HG02981 (cell line): ENCODE data around the gene TNFRSF14.

ENCODE experiments used
- ATAC-seq: cut with Tn5 transposase; IDR thresholded peaks from one replicate; pipeline ENCODE4 v1.9.1; 2021; ENCODE audit warnings: mild to moderate bottlenecking, moderate library complexity; ENCODE audit not compliant: unreplicated experiment

Gene TNFRSF14

DNA sequence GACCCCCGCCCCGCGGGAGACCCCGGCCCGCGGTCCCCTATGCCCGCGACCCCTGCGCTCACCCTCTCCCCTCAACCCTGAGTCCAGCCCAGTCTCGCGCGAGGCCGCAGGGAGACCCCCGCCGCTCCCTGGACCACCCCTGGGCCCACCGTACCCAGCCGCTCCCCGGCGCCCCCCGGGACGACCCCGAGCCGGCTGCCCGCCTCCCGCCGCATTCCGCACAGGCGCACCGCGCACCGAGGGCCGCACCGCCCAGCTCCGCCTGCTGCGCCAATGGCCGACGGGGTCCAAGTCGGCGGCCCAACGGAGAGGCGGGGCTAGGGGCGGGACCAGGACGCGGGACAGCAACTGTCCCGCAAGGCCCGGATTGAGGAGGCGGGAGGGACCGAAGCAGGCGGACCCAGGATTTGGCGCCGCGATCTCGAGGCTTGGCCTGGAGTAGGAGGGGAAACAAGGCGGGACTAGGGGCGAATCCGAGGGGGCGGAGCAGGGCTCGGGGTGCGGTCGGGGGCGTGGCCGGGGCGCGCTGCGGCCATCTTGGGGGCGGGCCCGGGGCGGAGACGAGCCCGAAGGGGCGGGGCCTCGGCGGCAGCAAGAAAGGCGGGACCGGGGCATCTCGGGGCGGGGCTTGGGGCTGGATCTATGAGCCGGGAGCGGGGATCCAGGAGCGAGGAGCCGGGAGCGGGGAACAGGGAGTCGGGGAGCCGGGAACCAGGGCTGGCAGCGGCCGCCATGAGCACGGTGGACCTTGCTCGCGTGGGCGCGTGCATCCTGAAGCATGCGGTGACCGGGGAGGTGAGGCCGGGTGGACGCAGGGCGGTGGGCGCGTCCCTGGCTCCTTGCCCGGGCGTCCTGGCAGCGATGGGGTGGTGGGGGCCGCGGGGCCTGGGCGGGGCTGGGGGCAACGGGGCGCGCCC is 30.2 kb downstream of the TNFRSF14 start, which contains the start of gene PRXL2B:
Gene PRXL2B, plus strand, starts transcription at position 624 of the 917 bp plus-strand sequence. Its CDS starts 109 bp downstream, at position 733.
- peak; percentile 55 for ATAC-seq

DNA sequence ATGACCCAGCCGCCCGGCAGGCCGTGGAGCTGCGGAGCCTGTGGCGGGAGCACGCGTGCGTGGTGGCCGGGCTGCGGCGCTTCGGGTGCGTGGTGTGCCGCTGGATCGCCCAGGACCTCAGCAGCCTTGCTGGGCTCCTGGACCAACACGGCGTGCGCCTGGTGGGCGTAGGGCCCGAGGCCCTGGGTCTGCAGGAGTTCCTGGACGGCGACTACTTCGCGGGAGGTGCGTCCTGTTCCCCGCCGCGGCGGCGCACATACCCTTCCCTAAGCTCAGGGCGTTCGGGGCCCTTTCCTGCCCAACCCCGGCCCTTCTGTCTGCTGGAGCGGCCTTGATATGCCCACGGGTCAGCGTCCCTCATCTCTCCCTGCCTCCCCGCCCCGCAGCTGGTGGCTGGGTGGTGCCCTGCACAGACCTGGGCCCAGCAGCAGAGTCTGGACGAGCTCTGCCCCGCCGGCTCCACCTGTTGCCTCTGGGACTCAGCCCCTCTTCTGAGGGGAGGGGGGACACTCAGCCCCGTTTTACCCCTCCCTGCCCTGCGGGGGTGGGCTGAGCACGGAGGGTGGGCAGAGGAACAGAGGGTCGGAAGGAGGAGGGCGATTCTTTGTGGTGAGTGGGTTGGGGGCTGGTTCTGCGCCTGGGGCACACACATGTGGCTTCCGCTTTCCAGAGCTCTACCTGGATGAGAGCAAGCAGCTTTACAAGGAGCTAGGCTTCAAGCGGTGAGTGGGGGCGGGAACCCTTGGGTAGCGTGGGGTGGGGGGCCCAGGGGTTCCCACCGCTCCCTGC is 31.1 kb downstream of the TNFRSF14 start:
- no peak for ATAC-seq

DNA sequence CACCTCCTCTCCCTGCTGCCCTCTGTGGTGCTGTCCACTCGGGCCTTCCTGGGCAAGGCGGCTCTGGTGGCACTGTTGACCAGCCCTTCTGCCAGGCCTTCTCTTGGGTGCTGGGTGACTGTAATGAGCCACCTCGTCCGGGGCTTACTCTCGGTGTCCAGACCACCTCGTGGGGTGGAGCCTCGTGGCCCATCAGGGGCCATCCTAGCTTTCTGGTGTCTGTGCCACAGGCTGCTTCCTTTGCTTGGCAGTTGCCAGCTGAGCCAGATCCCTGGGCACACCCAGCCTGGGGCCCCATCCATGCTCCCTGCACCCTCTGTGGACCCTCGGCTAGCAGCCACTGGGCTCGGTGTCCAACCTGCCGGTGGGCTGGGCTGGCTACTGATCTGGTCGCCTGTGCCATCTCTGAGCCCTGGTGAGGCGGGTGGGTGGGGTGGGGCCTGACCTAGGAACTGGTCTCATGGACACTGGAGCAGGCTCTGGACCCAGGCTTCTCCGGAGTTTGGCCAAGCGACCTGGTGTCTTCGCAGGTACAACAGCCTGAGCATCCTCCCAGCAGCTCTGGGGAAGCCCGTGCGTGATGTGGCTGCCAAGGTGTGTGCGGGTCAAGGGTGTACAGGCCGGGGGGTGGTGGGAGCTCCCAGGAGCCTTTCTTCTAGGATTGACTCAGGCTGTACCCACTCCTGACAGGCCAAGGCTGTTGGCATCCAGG is 31.8 kb downstream of the TNFRSF14 start:
- ATAC-seq, result no peak

DNA sequence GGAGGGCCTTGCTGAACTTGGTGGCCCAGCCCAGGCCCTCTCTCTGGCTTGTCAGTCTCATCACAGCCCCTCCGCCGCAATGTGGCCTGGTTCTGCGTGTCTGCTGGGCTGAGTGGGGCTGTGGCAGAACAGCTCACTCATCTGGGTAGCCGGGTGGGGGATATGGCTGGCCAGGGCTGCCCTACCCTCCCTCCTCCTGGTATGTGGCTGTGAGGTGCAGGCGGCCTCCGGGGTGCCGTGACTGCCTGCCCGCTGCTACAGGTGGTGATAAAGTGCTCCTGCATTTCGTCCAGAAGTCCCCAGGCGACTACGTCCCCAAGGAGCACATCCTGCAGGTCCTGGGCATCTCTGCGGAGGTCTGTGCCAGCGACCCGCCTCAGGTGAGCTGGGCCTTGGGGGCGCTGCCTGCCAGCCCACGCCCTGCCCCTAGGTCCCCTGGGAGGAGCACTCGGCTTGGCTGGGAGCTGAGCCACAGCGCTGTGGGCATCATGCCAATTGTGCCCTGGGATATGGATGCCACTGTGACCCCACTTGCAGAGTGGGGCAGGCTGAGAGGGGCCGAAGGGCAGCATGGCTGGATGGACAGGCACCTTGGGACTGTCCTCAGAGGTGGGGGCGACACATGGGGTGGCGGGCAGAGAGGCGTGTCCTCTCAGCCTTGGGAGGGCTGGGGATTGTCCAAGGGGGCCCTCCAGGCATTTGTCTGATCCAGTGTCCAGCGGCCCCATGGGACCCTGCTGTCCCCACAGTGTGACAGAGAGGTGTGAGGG is 32.7 kb downstream of the TNFRSF14 start:
- no peak for ATAC-seq

DNA sequence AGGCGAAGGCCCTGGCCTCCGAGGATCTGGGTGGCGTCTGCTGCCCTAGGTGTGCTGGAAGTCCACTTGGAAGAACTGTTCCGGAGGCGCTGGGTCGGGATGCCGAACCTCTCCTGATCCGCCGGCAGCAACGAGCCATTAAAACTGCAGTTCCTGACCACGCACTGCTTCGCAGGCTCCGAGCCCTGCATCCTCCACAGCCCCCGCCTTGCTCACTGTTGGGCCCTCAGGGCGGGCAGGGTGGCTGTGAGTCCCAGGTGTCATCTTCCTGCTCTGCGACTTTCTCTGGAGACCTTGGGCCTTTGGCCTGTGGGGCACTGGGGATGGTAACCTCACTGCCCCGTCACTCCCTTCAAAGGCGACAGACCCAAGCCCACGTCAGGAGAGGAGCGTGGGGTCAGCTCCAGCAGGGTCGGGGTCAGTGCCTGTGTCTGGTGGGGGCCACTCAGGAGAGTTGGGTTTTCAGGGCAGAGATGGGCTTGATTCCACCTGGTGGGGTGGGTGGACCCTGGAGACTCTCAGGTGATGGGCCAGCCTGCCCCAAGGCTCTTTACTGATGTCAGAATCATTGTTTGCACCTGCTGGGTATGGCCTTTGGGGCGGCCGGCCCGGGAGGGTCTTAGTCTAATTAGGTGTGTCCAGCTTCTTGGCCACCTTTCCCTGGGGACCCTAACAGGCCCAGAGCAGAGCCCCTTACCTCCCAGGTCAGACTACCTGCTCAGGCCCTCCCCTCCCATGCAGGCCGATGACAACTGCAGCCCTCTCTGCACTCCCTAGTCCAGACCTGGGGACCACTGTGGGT is 33.5 kb downstream of the TNFRSF14 start:
- no peak for ATAC-seq

DNA sequence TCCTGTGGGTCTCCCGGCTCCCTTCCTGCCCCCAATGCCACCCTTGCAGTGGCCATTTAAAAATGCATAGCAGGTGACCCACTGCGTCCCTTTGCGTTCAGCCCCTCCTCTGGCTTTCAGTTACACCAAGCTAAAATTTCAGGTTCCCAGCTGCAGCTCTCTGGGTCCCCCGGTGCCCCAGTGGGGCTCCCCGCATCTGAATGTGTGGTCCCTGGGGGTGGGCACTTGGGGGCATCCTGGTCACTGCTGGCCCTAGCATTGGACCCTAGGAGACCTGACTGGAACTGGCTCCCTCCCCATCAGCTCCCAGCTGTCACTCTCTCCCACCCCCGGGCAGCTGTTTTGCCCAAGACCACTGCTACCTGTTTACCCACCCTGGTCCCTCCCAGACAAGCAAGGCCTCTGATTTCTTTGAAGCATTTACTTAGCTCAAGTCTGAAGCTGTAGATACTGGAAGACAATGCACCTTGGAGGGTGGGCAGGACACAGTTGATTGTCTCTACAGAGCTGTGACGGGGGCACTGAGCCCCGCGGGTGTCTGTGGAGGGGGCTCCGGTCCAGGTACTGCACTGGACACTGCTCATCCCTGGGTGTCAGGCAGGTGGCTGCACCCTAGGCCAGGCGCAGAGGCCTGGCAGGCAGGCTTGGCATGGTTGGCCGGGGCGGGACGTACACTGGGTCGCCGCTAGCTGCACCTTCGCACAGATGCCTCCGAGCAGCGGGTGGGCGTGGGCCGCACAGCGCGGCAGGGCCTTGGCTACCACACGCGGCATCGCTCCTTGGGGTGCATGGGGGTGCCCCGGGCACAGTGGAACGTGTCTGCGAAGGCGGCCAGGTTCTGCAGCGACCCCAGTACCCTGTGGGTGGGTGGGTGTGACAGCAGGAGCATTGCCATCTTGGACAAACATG is 34.3 kb downstream of the TNFRSF14 start:
- no peak for ATAC-seq

DNA sequence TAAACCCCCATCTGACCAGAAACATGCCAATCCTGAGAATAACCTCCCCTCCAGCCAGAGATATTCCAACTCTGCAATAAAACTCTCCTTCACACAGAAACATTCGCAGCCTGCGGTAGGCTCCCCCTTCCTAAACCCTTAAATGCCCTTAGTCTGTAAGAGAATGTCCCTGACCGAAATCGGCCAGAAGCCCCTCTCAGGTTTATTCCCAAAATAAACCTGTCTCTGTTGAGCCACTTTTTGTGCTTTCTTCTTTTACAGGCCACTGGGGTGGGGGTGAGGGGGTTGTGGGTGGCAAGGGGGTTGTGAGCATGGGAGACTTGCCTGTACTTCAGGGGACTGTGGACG is 35.0 kb downstream of the TNFRSF14 start:
- no peak for ATAC-seq

DNA sequence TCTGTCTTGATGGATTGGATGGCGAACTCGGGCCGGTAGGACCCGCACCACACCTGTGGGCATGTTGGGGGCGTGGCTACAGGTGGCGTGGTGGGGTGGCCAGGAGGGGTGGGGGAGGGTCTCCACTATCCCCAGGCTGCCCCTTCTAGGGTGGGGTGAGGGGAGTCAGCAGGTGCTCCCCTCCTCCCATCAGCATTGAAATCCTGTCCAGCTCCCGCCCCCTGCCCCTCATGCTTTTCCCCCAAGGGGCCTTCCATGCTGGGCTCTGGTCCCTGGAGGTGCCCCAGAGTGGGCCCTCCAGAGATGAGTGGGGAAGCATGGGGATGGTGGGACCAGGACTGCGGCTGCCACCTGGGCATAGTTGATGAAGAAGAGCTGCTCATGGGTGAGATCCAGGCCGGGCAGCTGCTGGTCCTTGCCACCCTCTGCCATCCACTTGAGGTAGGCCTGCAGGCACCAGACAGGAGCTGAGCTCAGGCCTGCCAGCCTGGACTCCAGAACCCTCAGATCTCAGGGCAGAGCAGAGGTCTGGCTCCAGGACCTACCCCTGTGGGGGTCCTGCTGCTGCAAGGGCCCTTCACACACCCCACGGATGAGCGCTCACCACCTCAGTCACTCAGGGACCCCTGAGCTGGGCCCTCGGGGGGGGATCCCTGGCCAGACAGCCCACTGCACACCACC is 35.5 kb downstream of the TNFRSF14 start:
- no peak for ATAC-seq

DNA sequence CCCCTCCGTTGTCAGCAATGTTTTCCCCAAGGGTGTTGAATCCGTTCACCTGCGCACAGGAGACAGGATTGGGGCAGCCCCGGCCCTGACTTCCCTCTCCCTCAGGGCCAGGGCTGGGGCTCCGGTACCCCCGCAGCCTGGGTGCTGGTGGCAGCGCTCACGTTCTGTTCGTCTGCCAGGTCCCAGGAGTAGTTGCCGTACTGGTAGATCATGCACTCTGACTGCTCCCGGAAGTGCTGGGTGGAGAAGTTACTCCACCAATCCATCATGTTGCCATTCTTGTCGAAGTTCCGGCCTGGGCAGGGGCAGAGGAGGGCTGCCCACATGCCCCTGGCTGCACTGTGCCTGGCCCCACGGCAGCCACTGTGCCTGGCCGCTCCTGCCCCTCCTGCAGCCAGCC is 36.5 kb downstream of the TNFRSF14 start:
- ATAC-seq, result no peak

DNA sequence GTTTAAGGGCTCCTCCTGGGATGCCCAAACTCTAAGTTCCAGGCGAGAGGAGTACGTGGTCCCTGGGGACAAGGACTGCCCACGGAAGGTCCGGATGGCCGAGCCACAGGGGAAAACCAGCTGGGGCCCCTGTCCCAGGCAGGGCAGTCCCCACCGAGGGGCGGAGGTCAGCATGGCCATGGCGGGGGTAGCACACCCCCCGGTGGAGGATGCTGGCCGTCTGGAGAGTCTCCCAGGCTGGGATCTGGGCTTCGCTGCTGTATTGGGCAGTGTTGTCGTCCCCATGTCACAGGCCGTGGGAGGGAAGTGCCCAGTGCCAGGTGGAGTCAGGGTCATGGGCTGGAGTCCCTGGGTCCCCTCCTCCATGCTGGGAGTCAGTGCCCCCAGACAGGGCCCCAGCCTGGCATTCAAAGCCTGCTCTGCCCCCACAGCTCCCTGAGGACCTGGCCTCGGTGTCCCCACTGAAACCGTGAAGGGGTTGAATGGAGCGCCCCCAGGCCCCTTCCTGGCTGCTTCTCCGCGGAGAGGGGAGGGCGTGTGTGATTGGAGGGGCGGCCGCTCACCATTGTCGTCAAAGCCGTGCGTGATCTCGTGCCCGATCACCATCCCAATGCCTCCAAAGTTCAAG is 37.2 kb downstream of the TNFRSF14 start:
- no peak for ATAC-seq

DNA sequence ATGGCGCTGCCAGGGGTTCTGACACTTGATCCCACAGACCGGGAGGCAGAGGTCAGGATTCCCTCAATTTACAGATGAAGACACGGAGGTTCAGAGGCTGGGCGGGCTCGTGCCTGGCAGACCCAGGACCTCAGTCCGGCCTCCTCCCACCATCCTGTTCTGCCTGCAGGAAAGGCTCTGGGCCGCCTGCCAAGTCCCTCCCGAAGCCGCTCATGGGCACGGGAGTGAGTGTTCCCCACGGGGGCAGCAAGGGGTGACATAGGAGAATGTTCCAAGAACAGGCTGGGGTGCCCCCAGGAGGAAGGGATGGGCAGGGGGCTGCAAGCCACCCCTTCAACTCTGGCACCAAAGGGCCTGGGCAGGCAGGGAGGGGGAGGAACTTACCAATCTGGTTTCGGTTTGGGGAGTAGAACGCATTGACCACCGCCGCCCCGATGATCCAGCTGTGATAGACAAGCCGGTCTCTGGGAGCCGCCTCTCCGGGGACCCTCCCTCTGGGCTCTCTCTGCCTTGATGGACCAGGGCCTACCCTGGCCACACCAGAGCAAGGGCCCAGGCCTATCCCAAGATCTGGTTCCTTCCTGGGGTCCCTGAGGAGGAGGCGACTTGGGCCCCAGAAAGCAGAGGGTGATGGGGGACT is 38.0 kb downstream of the TNFRSF14 start:
- no peak for ATAC-seq

DNA sequence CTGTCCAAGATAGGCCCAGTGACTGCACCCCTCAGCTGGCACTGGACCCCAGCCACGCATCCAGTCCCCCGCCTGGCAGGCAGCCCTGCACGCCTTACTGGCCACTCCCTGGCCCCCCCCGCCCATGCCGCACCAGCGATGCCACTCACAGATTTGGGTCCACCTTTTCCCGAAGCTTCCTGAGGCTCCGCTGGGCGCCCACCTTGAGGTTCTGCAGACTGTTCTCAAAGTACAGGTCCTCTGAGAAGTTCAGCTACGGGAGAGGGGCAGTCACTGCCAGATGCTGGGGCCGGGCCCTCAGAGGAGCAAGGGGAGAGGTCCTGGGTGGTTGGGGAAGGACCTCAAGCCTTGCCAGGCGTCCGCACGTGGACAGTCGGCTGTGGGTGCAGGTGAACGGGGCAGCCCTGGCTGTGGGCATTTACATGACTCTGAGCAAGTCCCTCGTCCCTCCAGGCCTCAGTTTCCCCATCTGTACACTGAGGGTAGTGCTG is 38.5 kb downstream of the TNFRSF14 start:
- ATAC-seq, result no peak

DNA sequence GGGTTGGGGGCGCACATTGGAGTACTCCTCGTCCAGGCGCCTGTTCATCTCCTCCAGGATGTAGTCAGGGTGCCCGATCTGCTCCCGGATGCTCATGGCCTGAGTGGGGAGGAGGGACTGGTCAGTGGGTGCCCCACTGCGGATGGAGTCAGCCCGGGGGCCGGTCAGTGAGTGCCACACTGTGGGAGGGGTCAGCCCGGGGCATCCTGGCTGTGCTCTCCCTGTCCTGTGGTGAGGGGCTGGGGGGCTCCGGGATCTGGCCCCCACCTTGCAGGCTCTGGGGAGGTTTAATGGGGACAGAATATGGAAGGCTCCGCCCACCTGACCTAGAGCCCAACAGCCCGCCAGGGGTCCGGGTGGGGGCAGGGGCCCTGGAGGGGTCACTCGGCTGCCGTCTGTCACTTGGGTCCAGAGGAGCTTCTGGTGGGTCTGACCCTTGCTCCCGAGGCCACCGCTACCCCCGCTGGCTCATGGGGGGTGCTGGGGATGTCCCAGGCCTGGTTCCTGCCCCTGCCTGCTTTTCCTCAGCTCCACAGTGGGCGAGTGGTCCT is 39.2 kb downstream of the TNFRSF14 start:
- no peak for ATAC-seq

DNA sequence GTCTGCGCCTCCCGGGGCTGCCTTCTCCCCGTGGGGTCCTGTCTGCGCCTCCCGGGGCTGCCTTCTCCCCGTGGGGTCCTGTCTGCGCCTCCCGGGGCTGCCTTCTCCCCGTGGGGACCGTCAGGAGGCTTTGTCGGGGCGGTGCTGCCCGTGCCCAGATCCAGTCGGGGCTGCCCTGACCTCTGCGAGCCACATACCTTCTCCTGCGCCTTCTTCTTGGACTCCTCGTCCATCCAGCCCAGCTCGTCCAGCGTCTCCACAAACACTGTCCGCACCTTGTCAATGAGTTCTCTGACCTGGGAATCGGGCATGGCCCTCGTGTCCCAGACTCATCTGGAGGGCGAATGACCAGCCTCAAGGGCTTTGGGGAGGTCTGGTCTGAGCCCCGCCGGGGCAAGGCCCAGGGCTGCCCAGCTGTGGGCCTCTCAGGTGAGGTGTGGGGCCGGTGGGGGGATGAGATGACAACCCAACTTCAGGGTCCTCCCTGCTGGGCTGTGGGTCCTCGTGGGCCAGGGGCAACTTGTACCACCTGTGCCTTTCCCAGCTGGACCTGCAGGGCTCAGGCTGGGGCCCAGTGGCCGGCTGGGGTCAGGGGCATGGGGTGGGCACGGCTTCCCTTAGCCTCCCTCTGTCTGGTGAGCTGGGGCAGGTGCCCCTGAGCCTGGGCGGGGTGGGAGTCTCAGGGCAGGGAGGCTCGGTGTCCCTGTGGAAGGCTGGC is 39.8 kb downstream of the TNFRSF14 start:
- ATAC-seq, result no peak

DNA sequence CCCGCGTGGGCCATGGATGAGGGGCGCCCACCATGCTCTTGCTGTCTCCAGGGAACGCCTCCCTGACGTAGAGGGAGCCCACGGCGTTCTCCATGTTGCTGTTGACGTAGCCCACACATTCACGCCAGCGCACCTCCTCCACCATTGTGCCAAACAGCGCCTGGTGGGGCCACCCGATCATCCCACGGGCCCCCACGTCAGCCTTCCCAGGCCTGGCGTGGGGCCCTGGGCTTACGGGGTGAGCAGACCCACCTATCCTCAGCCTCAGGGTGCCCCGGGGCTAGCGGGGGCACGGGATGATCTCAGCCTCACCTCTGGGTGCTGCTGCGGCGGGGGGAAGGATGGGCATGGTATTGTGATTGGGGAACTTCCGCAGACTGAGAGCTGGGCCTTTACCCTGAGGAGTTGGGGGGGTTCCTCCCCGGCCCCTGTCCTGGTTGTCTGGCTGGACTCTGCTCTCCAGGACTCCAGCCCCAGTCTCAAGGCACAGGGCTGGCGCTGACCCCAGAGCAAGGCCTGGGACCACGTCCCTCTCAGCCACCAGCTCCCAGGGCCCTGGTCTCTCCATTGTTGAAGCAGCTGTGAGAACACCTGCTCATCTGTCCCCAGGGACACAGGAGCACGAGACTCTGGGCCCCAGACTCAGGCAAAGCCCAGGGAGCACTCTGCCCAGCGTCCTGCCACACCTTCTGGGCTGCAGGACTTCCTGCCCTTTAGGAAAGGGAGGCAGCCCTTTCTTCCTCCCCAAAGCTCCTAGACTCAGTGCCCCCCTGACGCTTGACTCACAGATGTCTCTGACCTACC is 40.6 kb downstream of the TNFRSF14 start:
- no peak for ATAC-seq
